ENCODE measurements around the gene CORO1A.
"Not testable (repeated sequence)": the region's sequence is repeated elsewhere in the genome, so short reads cannot be mapped to it uniquely, and the experiment has no call there.

The CORO1A gene

DNA sequence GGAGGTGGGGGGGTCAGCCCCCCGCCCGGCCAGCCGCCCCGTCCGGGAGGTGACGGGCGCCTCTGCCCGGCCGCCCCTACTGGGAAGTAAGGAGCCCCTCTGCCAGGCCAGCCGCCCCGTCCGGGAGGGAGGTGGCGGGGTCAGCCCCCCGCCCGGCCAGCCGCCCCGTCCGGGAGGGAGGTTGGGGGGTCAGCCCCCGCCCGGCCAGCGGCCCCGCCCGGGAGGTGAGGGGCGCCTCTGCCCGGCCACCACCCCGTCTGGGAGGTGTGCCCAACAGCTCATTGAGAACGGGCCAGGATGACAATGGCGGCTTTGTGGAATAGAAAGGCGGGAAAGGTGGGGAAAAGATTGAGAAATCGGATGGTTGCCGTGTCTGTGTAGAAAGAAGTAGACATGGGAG is 13.3 kb upstream of the CORO1A start:
- DNase-seq: not testable (repeated sequence)

- no peak for DNase-seq
These were observed 10.3 kb upstream of the CORO1A start for GRCh38 chr16:30173054-30173453.

DNA sequence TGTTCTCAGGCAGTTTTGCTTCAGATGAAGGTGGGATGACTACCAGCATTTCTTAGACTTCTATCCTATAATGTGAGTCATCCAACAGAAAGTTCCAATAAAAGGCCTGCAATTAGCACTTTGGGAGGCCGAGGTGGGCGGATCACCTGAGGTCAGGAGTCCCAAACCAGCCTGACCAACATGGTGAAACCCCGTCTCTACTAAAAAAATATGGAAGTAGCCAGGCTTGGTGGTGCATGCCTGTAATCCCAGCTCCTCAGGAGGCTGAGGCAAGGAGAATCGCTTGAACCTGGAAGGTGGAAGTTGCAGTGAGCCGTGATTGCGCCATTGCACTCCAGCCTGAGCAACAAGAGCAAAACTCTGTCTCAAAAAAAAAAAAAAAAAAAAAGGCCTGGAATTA is 6.5 kb upstream of the CORO1A start:
- DNase-seq: not testable (repeated sequence)

- no peak for DNase-seq
These were observed 4.2 kb upstream of the CORO1A start for GRCh38 chr16:30179195-30179594.

DNA sequence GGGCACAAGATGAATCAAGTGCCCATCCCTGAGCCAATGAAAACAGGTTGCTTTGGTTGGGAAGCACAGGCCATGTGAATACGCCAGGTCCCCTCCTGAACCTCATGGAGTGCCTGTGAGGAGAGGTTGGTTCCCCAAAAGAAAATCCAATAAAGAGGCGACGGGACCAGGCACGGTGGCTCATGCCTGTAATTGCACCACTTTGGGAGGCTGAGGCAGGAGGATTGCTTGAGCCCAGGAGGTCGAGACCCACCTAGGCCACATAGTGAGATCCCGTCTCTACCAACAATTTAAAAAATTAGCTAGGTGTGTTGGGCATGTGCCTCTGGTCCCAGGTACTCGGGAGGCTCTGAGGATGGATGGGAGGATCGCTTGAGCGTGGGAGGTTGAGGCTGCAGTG is 3.5 kb upstream of the CORO1A start:
- no peak for DNase-seq

GRCh38 chr16:30180741-30181140 is 2.7 kb upstream of the CORO1A start:
- no peak for DNase-seq

- DNase-seq: peak in 28 of 58 donors; percentile 16 to 64 (median 30)
These were observed 891 bp downstream of the CORO1A start for GRCh38 chr16:30184096-30184890.

- no peak for DNase-seq
These were observed 1.7 kb downstream of the CORO1A start for GRCh38 chr16:30184891-30185682.

- DNase-seq: peak in 26 of 58 donors; percentile 9 to 55 (median 30)
These were observed 2.5 kb downstream of the CORO1A start for GRCh38 chr16:30185683-30186421.

GRCh38 chr16:30186444-30186781 is 3.0 kb downstream of the CORO1A start:
- DNase-seq: no peak

- peak in 14 of 58 donors; percentile 2 to 60 (median 24) for DNase-seq
These were observed 3.6 kb downstream of the CORO1A start for GRCh38 chr16:30186782-30187555.

DNA sequence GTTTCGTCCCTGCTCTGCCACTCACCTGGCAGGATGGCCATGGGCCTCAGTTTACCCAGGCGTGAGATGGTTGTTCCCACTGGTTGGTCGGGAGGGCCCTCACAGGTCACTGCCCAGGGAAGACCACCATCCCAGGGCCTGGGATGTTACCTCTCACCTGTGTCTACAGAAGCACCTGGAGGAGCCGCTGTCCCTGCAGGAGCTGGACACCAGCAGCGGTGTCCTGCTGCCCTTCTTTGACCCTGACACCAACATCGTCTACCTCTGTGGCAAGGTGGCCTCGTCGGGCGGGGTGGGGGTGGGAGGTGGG is 4.1 kb downstream of the CORO1A start:
- DNase-seq: no peak

- DNase-seq: no peak
These were observed 4.7 kb downstream of the CORO1A start for GRCh38 chr16:30187971-30188561.

DNA sequence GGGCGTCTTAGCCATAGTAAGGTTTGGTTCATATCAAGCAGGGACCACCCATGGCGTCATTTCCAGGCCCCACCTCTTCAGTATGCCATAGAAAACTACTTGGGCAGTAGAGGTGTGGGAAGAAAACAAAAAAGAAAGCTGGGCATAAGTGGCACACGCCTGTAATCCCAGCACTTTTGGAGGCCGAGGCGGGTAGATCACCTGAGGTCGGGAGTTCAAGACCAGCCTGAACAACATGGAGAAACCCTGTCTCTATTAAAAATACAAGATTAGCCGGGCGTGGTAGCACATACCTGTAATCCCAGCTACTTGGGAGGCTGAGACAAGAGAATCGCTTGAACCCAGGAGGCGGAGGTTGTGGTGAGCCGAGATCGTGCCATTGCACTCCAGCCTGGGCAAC is 7.8 kb downstream of the CORO1A start:
- DNase-seq: not testable (repeated sequence)

- not testable (repeated sequence) for DNase-seq
These were observed 9.7 kb downstream of the CORO1A start for GRCh38 chr16:30193098-30193497.

DNA sequence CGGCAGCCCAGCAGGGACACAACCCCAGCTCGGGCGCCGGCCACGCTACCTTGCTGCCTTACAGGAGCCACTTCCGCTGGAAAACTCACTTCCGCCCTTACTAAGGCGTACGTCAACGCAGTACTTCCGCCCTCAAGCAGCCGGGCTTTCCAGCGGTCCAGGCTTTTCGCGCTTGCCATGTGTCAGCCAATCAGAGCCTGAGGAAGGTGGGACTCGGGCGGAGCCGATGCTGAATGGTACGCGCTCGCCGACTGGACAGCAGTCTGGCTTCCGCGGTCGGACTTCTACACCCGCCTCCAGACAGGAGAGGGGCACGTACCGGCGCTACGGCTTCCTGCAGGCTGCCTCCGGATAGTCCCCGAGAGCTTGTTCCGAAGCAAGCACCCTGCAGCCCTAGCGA is 10.2 kb downstream of the CORO1A start, which contains the start of the genes BOLA2B and SLX1A:
BOLA2B (minus strand) TSS at position 52 of the 400 bp plus-strand sequence. CDS start 71 bp downstream, outside the sequence.
SLX1A (plus strand) TSS at position 261 of the 400 bp plus-strand sequence. CDS start 210 bp downstream, outside the sequence.
- not testable (repeated sequence) for DNase-seq

DNA sequence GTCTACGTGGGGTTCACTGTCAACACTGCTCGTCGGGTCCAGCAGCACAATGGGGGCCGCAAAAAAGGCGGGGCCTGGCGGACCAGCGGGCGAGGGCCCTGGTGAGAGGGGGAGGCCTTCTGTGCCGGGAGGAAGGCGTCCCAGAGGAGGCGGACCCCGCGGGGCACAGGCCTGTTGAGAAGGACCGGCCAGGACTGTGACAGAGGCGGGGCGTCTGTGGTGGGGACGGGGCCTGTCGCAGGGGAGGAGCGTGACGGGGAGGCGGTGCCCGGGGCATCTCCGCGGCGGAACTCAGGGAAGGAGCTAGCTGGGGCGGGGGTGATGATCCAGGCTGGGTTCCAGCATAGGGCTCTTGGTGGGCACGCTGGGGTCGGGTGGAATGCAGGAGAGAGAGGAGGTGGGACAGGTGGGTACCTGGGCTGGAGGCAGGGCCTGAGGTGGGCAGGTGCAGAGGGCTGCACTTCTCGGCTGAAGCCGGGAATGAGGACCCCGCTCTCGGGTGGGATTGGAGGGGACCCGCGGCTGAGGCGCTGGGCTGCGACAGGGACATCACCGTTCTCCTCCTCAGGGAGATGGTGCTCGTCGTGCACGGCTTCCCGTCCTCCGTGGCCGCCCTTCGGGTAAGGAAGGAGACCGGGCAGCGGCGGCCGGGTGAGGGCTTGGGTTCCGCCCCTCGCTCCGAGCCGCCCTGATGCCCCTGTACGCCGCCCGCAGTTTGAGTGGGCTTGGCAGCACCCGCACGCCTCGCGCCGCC is 10.9 kb downstream of the CORO1A start:
- not testable (repeated sequence) for DNase-seq

GRCh38 chr16:30197001-30197400 is 13.6 kb downstream of the CORO1A start:
- DNase-seq: not testable (repeated sequence)

- not testable (repeated sequence) for DNase-seq
These were observed 15.6 kb downstream of the CORO1A start, which contains the start of gene SULT1A3 for GRCh38 chr16:30199049-30199448. Gene SULT1A3, plus strand, starts transcription at chr16:30199255. Its CDS starts 1,474 bp downstream, at chr16:30200729.
